Measurements from ENCODE around the gene OR5V1.
"Not testable (repeated sequence)": the region's sequence is repeated elsewhere in the genome, so short reads cannot be mapped to it uniquely, and the experiment has no call there.

The OR5V1 gene

DNA sequence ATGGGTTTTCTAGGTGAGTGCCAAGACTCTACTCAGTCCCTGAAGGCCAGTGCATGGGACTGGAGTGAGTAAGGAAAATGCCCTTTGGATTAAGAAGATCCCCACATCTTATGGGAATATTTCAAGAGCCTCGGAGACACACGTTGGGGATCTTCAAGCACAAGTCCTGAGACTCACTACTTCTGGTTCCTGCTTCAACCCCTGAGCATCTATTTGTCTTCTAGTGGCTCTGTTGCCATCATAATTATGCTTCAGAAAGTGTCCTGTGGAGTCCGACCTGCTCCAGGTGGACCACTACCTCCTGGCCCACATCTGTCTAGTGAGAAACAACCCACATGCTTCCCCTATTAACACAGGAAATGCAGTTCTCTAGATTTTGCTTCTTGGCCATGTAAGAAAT is at the start of gene OR5V1:
TSS of gene OR5V1 (minus strand) at position 101 of the 400 bp plus-strand sequence. CDS start 12,670 bp downstream, outside the sequence.
- no peaks in the 10 kb centered on the region for H3K36me3 ChIP-seq (ENCODE audit: insufficient read depth, low read length)
- no peak within 1 kb of the TSS for H3K4me3 ChIP-seq (ENCODE audit: low read length)
- no peaks in the 10 kb centered on the region for H3K9me3 ChIP-seq (ENCODE audit: low read length)
- no peaks in the 10 kb centered on the region for H3K4me1 ChIP-seq (ENCODE audit: insufficient read depth, low read length)
- H2AFZ ChIP-seq (ENCODE audit: low read depth, low read length): no peak within 1 kb of the TSS
- no peaks in the 10 kb centered on the region for H3K27me3 ChIP-seq (ENCODE audit: insufficient read depth, low read length)

DNA sequence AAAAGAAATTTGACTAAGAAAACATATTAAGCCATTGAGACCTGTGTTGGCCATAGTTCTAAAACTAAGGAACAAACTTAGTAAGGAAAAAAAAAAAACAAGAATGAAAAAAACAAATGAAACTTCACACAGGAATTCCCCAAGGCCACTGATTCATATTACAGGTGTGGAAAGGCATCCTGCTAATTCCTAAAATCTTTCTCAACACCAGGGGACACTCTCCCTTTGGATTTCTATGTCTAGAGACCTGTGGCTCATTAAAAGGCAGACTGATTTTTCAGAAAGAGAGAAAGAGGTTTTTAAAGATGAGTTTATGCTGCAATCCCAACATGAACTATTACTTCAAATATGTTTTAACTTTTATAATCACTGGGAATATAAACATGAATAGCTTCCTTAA is 45.9 kb upstream of the OR5V1 start, which contains the start of gene OR12D1:
TSS of gene OR12D1 (plus strand) at position 341 of the 400 bp plus-strand sequence.
- H3K27me3 ChIP-seq (ENCODE audit: insufficient read depth, low read length): peaks cover 3% of the 10 kb centered on the region
- no peak within 1 kb of the TSS for H3K4me3 ChIP-seq (ENCODE audit: low read length)

DNA sequence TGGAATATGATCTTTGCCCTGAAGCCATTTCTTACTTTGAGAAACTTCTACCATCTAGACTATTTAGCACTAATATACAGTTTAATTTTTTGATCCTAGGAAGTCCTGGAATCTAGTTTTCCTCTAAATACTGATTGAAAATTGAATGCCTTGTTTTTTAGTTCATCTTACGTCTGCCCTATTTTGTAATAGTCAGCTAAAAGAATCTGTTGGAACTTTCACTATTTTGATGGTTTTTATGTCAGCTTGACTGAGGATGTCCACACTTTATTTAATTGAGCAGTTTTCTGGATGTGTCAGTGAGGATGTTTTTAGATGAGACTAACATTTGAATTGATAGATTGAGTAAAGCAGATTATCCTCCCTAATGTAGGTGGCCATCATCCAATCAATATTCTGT is 35.1 kb upstream of the OR5V1 start:
- H3K27me3 ChIP-seq (ENCODE audit: insufficient read depth, low read length): no peaks in the 10 kb centered on the region
- H3K4me1 ChIP-seq (ENCODE audit: insufficient read depth, low read length): no peaks in the 10 kb centered on the region
- H2AFZ ChIP-seq (ENCODE audit: low read depth, low read length): no peak overlapping the region
- no peaks in the 10 kb centered on the region for H3K36me3 ChIP-seq (ENCODE audit: insufficient read depth, low read length)
- H3K4me3 ChIP-seq (ENCODE audit: low read length): no peak overlapping the region
- H3K9me3 ChIP-seq (ENCODE audit: low read length): no peaks in the 10 kb centered on the region

More for the DNA sequence above, 45.9 kb upstream of the OR5V1 start, which contains the start of gene OR12D1:
- Histone ChIP-seq H3K4me1 (ENCODE audit: insufficient read depth, low read length) (no peaks in the 10 kb centered on the region), H3K36me3 (ENCODE audit: insufficient read depth, low read length) (no peaks in the 10 kb centered on the region), H2AFZ (ENCODE audit: low read depth, low read length) (no peak within 1 kb of the TSS), H3K9me3 (ENCODE audit: low read length) (no peaks in the 10 kb centered on the region)

DNA sequence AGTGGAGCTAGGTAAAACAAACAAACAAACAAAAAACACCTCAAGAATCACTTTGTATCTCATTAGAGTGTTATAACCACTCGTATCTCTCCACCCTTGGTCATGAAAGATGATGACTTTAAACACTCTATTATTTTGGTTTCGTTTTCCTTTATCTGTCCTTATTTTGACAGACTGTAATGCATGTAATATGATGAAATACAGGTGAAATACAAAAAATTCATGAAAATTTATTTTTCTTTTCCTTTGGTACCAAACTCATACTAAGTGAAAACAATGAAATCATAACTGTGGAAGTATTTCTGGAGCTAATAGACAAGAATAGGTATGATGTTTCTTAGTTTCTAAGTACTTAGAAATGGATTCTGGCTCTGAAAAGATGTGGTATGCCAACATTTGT is 30.9 kb upstream of the OR5V1 start:
- no peak overlapping the region for H2AFZ ChIP-seq (ENCODE audit: low read depth, low read length)
- no peaks in the 10 kb centered on the region for H3K36me3 ChIP-seq (ENCODE audit: insufficient read depth, low read length)
- no peaks in the 10 kb centered on the region for H3K27me3 ChIP-seq (ENCODE audit: insufficient read depth, low read length)
- no peaks in the 10 kb centered on the region for H3K4me1 ChIP-seq (ENCODE audit: insufficient read depth, low read length)
- H3K9me3 ChIP-seq (ENCODE audit: low read length): no peaks in the 10 kb centered on the region
- no peak overlapping the region for H3K4me3 ChIP-seq (ENCODE audit: low read length)

DNA sequence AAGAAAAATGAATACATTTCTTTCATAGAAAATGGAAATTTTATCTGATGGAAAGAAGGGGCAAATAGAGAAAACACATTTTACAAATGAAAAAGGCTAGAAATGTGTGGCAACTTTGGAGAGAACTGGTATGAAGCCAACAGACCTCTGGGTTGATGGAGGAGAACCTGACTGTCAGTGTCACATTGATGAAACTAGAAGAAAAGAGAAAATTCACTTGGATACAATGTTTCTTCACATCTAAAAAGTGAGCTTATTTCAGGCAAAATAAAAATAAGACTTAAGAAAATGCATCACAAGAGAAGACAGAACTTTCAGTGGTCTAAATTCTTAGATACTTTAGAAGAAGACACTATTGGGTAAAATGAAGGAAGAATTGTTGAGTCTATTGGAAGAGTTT is 26.7 kb upstream of the OR5V1 start, which contains the start of gene OR12D2:
TSS of gene OR12D2 (plus strand) at position 301 of the 400 bp plus-strand sequence. CDS start 1,069 bp downstream, outside the sequence.
- Histone ChIP-seq H3K36me3 (ENCODE audit: insufficient read depth, low read length) (no peaks in the 10 kb centered on the region), H3K4me3 (ENCODE audit: low read length) (no peak within 1 kb of the TSS), H2AFZ (ENCODE audit: low read depth, low read length) (no peak within 1 kb of the TSS), H3K27me3 (ENCODE audit: insufficient read depth, low read length) (no peaks in the 10 kb centered on the region), H3K4me1 (ENCODE audit: insufficient read depth, low read length) (no peaks in the 10 kb centered on the region), H3K9me3 (ENCODE audit: low read length) (no peaks in the 10 kb centered on the region)

DNA sequence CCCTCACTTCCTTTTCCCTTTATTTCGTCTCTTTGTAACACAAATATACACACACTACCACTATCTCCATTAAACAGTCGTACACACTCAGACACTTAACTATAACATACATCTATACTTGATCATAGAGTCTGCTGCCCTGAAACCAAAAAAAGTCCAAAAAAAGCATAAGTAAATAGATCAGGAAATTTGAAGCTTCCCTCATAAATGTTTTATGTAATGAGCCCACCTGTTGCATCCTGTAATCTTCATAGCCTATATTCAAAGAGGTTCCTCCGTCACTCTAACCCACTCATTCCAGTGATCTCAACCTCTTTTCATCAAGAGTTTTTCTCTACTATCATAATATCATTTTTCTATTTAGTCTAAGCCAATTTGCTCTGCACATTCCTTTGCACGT is 19.9 kb upstream of the OR5V1 start:
- H3K9me3 ChIP-seq (ENCODE audit: low read length): no peaks in the 10 kb centered on the region
- H3K36me3 ChIP-seq (ENCODE audit: insufficient read depth, low read length): no peaks in the 10 kb centered on the region
- no peak overlapping the region for H2AFZ ChIP-seq (ENCODE audit: low read depth, low read length)
- no peaks in the 10 kb centered on the region for H3K4me1 ChIP-seq (ENCODE audit: insufficient read depth, low read length)
- no peak overlapping the region for H3K4me3 ChIP-seq (ENCODE audit: low read length)
- no peaks in the 10 kb centered on the region for H3K27me3 ChIP-seq (ENCODE audit: insufficient read depth, low read length)

DNA sequence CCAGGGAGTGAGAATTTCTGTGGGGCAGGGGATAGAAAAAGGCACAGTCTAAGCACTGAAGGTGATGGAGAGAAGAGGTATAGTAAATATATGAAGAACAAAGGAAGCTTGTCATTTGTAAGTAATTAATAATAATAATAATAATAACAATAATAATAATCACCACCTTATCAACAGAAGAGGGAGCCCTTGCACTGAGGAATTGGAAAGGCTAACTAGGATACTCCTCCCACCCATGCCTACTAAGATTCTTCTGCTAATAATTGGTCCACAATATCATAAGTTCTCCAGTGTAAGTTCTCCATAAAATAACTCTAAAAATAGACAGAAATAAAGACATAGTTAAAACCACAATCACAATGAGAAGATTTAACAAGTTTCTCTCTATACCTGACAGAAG is 7.3 kb upstream of the OR5V1 start:
- Histone ChIP-seq H2AFZ (ENCODE audit: low read depth, low read length) (no peak overlapping the region), H3K4me1 (ENCODE audit: insufficient read depth, low read length) (no peaks in the 10 kb centered on the region), H3K36me3 (ENCODE audit: insufficient read depth, low read length) (no peaks in the 10 kb centered on the region), H3K4me3 (ENCODE audit: low read length) (no peak overlapping the region), H3K27me3 (ENCODE audit: insufficient read depth, low read length) (no peaks in the 10 kb centered on the region), H3K9me3 (ENCODE audit: low read length) (no peaks in the 10 kb centered on the region)

DNA sequence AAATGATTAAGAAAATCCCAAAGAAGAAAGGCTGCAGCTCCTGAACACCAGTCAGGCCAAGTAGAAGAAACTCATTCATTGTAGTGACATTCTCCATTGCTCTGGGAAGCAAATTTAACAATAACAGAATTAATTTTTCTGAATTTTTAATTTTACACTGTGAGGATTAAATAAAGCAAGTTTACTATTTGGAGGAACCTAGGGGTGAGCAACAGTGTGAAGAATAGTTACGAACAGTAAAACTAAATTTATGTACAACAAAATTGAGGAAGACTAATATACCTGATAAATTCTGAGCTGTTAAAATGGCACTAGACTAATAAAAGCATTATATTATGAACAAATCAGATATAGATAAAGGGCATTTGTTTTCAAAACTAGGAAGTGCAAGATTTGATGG is 6.5 kb upstream of the OR5V1 start, which contains the start of gene OR12D3:
TSS of gene OR12D3 (minus strand) at position 101 of the 400 bp plus-strand sequence. CDS start at position 97, 4 bp downstream.
- Histone ChIP-seq H3K27me3 (ENCODE audit: insufficient read depth, low read length) (no peaks in the 10 kb centered on the region), H3K4me3 (ENCODE audit: low read length) (no peak within 1 kb of the TSS), H3K36me3 (ENCODE audit: insufficient read depth, low read length) (no peaks in the 10 kb centered on the region), H3K4me1 (ENCODE audit: insufficient read depth, low read length) (no peaks in the 10 kb centered on the region), H2AFZ (ENCODE audit: low read depth, low read length) (no peak within 1 kb of the TSS), H3K9me3 (ENCODE audit: low read length) (no peaks in the 10 kb centered on the region)

DNA sequence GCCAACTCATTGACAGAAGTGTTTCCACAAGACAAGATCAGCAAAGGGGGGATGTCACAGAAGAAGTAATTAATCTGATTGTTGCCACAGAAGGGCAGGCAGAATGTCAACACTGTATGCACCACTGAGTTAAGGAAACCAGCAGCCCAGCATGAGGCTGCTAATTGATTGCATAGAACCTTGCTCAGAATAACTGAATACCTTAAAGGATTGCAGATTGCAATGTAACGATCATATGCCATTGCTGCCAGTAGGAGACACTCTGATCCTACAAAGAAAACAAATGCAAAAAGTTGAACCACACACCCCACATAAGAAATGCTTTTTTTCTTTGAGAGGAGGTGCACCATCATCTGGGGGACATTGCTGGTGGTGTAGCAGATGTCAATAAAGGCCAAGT is 13.1 kb downstream of the OR5V1 start:
- H3K27me3 ChIP-seq (ENCODE audit: insufficient read depth, low read length): peaks cover 6% of the 10 kb centered on the region

DNA sequence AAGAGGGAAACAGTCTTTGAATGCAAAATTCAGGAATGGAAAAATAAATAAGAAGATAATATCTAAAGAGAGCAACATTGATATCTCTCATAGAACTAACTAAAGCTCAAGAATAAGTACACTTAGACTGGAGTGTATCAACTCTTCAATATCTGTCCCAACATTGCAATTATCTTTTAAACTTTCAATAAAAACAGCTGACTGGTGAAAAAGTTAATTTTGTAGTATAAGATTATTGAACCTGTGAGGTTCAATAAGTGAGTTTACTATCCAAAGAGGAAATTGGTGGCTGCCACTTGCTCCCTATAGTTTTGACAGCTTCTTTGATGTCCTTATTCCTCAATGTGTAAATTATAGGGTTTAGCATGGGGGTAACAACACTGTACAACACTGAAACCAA is 13.7 kb downstream of the OR5V1 start:
- Histone ChIP-seq H2AFZ (ENCODE audit: low read depth, low read length) (no peak overlapping the region), H3K27me3 (ENCODE audit: insufficient read depth, low read length) (peaks cover 6% of the 10 kb centered on the region), H3K4me3 (ENCODE audit: low read length) (no peak overlapping the region), H3K4me1 (ENCODE audit: insufficient read depth, low read length) (no peaks in the 10 kb centered on the region), H3K36me3 (ENCODE audit: insufficient read depth, low read length) (no peaks in the 10 kb centered on the region), H3K9me3 (ENCODE audit: low read length) (no peaks in the 10 kb centered on the region)

More for the DNA sequence above, 13.1 kb downstream of the OR5V1 start:
- no peaks in the 10 kb centered on the region for H3K9me3 ChIP-seq (ENCODE audit: low read length)
- no peak overlapping the region for H2AFZ ChIP-seq (ENCODE audit: low read depth, low read length)
- no peaks in the 10 kb centered on the region for H3K4me1 ChIP-seq (ENCODE audit: insufficient read depth, low read length)
- no peak overlapping the region for H3K4me3 ChIP-seq (ENCODE audit: low read length)
- H3K36me3 ChIP-seq (ENCODE audit: insufficient read depth, low read length): no peaks in the 10 kb centered on the region

DNA sequence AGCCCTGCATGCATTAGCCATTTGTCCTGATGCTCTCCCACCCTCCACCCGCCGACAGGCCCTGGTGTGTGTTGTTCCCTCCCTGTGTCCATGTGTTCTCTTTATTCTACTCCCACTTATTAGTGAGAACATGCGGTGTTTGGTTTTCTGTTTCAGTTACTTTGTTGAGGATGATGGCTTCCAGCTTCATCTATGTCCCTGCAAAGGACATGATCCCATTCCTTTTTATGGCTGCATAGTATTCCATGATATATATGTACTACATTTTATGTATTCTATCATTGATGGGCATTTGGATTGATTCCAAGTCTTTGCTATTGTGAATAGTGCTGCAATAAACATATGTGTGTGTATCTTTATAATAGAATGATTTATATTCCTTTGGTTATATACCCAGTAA is 19.3 kb downstream of the OR5V1 start:
- H3K4me3 ChIP-seq (ENCODE audit: low read length); H3K27me3 ChIP-seq (ENCODE audit: insufficient read depth, low read length); H2AFZ ChIP-seq (ENCODE audit: low read depth, low read length); H3K4me1 ChIP-seq (ENCODE audit: insufficient read depth, low read length); H3K36me3 ChIP-seq (ENCODE audit: insufficient read depth, low read length); H3K9me3 ChIP-seq (ENCODE audit: low read length): not testable (repeated sequence)

DNA sequence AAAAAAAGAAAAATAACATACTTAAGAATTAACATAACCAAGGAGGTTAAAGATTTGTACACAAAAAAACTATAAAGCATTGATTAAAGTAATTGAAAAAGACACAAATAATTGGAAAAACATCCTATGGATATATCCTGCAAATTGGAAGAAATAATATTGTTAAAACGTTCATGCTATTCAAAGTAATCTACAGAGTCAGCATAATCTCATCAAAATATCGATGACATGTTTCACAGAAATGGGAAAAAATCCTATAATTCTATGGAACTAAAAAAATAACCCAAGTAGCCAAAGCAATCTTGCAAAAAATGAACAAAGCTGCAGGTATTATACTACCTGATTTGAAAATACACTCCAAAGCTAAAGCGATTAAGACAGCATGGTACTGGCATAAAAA is 23.3 kb downstream of the OR5V1 start:
- Histone ChIP-seq H3K4me1 (ENCODE audit: insufficient read depth, low read length) (no peaks in the 10 kb centered on the region), H3K9me3 (ENCODE audit: low read length) (no peaks in the 10 kb centered on the region), H3K36me3 (ENCODE audit: insufficient read depth, low read length) (no peaks in the 10 kb centered on the region), H3K4me3 (ENCODE audit: low read length) (no peak overlapping the region), H2AFZ (ENCODE audit: low read depth, low read length) (no peak overlapping the region), H3K27me3 (ENCODE audit: insufficient read depth, low read length) (no peaks in the 10 kb centered on the region)

DNA sequence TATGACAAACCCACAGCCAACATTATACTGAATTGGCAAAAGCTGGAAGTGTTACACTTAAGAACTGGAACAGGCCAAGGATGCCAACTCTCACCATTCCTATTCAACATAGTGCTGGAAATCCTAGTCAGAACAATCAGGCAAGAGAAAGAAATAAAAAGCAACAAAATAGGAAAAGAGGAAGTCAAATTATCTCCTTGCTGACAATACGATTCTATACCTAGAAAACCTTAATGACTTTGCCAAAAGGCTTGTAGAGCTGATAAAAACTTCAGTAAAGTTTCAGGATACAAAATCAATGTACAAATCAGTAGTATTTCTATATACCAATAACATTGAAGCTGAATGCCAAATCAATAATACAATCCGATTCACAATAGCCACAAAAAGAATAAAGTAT is 32.4 kb downstream of the OR5V1 start:
- Histone ChIP-seq H3K36me3 (ENCODE audit: insufficient read depth, low read length) (no peaks in the 10 kb centered on the region), H3K9me3 (ENCODE audit: low read length) (no peaks in the 10 kb centered on the region), H3K4me1 (ENCODE audit: insufficient read depth, low read length) (no peaks in the 10 kb centered on the region), H2AFZ (ENCODE audit: low read depth, low read length) (no peak overlapping the region), H3K27me3 (ENCODE audit: insufficient read depth, low read length) (no peaks in the 10 kb centered on the region), H3K4me3 (ENCODE audit: low read length) (no peak overlapping the region)

DNA sequence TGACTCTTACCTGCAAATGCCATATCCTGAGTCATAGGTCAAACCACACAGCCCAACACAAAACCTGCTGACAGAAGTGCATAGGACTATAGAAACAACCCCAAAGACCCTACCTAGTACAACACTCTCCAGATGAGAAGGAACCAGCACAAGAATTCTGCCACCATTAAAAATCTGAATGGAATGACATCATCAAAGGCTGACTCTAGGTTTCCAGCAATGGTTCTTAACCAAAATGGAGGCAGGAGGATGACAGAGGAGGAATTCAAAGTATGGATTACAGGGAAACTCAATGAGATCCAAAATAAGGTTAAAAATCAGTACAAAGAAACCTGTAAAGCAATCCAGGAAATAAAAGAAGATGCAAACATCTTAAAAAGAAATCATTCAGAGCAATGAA is 36.0 kb downstream of the OR5V1 start:
- H3K27me3 ChIP-seq (ENCODE audit: insufficient read depth, low read length): no peaks in the 10 kb centered on the region
- H3K36me3 ChIP-seq (ENCODE audit: insufficient read depth, low read length): no peaks in the 10 kb centered on the region
- no peak overlapping the region for H2AFZ ChIP-seq (ENCODE audit: low read depth, low read length)
- H3K4me3 ChIP-seq (ENCODE audit: low read length): no peak overlapping the region
- no peaks in the 10 kb centered on the region for H3K4me1 ChIP-seq (ENCODE audit: insufficient read depth, low read length)
- H3K9me3 ChIP-seq (ENCODE audit: low read length): no peaks in the 10 kb centered on the region
